ENCODE measurements around the gene MYL3.
A peak's percentile ranks its signal among the peaks of the same experiment; 100 is the strongest.

The MYL3 gene

GRCh38 chr3:46883054-46883829 is 20.0 kb upstream of the MYL3 start:
- DNase-seq (ENCODE audit: low spot score), result no peak

DNA sequence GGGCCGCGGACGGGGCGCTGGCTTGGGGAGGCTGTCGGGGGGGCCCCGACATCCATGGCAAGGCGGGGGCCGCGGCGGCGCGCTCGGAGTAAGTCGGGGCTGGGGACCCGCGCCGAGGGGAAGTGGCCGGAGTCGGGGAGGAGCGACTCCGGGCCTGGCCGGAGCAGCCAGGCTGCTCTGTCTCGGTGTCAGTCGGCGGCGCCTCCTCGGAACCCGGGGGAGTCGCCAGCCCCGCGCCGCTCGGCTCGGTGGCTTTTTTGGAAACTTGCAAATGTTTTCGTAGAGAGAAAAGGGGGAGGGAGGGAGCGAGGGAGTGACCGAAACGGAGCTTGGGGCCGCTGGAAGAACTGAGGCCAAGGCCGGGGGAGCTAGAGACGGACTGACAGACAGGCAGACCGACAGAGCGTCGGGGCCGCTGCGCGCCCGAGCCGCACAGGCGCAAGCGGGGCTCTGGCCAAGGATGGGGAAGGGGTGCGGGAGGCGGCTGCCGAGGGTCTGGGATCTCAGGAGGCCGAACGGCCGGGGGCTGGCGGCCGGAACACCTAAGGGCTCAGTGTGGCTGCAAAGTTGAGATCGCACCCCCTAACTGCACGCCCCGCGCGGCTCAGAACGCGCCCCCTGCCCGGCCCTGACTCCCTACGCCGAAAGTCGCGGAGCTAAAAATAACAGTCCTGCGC is 19.3 kb upstream of the MYL3 start:
- no peak for DNase-seq (ENCODE audit: low spot score)

- no peak for DNase-seq (ENCODE audit: low spot score)
Observed at GRCh38 chr3:46881596-46882376, 18.5 kb upstream of the MYL3 start.

DNA sequence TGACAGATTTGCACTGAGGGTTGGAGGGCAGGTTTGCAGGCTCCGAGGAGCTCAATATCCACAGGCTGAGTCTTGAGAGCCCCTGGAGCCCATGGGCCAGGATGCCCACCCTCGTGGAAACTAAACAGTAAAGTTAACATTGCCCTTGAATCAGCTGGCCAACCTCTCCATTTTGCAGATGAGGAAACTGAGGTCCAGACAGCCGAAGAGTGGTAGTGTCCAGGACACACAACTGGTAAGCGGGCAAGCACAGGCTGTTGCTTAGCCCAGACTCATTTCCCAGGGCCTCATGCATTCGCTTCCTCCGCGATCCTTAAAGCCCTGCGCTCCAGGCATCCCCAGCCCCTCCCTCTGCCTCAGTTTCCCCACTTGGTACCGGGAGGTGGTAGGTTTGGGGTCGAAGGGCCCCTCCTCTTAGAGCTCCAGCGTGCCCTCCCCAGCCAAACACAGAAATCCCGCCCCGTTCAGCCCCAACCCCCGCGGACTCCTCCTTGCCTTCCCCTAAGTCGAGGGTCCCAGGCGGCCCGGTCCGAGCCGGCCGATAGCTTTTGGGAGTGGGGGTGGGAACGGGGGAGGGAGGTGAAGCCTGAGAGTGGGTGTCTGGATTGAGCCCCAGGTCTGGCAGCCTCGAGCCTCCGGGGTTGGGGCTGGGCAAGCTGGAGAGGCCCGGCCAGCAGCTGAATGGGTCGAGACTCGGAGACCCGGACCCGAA is 17.8 kb upstream of the MYL3 start:
- no peak for DNase-seq (ENCODE audit: low spot score)

DNA sequence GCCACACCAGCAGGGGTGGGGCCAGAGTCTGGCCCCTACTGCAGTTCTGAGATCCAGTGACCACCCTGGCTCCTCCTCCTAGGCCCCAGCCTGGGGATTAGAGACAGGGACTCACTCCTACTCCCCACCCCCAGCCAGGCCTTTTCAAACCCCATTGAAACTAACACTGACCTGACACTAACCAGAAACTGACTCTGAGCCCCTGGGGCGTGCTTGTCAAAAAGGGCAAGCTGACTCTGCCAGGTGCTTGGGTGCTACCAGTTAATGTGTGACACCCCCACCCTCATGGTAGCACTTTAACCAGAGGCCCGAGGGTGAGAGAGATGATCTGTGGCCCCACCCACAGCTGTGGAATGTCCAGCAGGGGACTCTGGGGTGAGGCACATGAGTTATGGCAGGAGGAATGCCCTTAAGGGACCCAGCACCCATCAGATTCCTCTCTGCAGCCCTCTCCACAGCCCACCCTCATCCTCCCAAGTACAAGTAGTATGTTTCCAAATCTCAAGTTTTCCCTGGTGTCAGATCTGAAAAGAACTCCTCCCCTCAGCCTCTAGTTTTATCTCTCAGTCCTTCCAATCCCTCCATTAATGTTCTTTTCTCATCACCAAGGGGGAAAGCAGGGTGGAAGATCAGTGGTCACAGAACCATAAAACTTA is 15.7 kb upstream of the MYL3 start:
- no peak for DNase-seq (ENCODE audit: low spot score)

- DNase-seq (ENCODE audit: low spot score), result no peak
Observed at GRCh38 chr3:46877406-46878125, 14.3 kb upstream of the MYL3 start, which contains the start of gene PTH1R. TSS of gene PTH1R (plus strand) at chr3:46877721. CDS start at chr3:46883560, 5,839 bp downstream.

- DNase-seq (ENCODE audit: low spot score), result no peak
Observed at GRCh38 chr3:46876313-46877300, 13.4 kb upstream of the MYL3 start.

- DNase-seq (ENCODE audit: low spot score), result no peak
Observed at GRCh38 chr3:46875560-46875959, 12.3 kb upstream of the MYL3 start.

- DNase-seq (ENCODE audit: low spot score), result no peak
Observed at GRCh38 chr3:46874430-46874829, 11.2 kb upstream of the MYL3 start.

- no peak for DNase-seq (ENCODE audit: low spot score)
Observed at GRCh38 chr3:46873521-46873920, 10.3 kb upstream of the MYL3 start.

- no peak for DNase-seq (ENCODE audit: low spot score)
Observed at GRCh38 chr3:46871222-46871621, 8.0 kb upstream of the MYL3 start.

DNA sequence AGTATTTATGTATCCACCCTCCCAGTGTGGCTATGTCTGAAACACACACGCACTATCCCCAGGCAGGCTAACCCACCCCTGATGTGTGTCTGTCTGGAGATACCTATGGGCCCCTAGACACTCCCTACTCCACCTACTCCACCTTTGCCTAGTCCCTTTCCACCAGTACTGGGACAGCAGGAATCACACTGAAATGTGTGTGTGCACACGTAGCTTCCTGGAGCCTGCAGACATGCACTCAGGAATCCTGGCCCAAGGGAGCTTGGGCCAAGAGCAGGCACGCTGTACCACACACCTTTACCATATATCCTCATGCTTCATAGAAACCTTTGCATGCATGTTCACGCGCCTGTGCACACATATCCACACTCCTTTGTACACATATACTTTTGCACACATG is 7.4 kb upstream of the MYL3 start:
- no peak for DNase-seq (ENCODE audit: low spot score)

GRCh38 chr3:46869440-46869839 is 6.2 kb upstream of the MYL3 start:
- DNase-seq (ENCODE audit: low spot score), result no peak

GRCh38 chr3:46868948-46869347 is 5.7 kb upstream of the MYL3 start:
- no peak for DNase-seq (ENCODE audit: low spot score)

DNA sequence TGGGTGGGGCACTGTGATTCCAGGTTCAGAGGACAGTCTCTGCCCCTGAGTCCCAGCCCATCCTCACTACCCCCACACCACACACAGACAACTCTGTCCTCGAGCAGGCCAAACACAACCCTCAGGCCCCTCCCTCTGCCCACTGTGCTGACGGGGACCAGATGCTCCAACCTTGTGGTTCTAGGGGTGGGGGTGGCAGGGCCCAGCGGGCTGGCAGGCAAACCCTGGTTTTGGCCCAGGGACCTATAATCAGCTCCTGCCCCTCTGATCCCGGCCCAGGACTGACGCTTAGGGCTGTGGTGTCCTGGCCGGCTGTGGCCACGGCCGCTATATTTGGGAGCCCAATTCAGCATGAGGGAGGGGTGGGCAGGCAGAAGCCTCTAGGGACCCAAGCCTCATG is 5.0 kb upstream of the MYL3 start:
- DNase-seq (ENCODE audit: low spot score), result no peak

- DNase-seq (ENCODE audit: low spot score), result no peak
Observed at GRCh38 chr3:46867550-46867898, 4.3 kb upstream of the MYL3 start.

- peak; percentile 53 for DNase-seq (ENCODE audit: low spot score)
Observed at GRCh38 chr3:46866720-46867549, 3.7 kb upstream of the MYL3 start.

DNA sequence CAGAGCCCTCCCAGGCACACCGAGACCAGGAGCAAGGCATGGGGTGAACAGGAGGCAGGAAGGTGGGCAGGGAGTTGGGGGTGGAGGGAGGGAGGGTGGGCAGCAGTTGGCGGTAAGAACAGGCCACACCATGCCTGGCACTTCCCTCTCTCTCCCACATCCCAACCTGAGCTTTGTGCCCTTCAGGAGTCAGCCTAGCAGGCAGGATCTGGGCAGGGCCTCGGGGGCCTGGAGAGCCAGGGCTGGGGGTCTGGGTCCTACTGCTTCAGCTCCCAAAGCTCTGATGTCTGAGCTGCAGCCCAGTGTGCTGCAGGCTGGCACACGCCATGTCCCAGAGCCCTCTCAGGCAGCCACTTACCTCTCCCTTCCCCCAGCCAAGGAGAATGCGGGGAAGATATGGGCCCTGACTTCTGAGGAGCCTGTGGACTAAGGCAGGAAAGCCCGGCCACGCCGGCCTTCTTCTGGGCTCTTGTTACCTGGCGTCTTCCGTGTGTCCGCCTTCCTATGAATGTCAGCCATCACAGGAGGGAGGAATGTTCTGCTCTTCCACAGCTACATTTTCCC is 2.9 kb upstream of the MYL3 start:
- DNase-seq (ENCODE audit: low spot score), result no peak

- no peak for DNase-seq (ENCODE audit: low spot score)
Observed at GRCh38 chr3:46865546-46865945, 2.3 kb upstream of the MYL3 start.

Data from COLO829 (cell line).